C4-2B (cell line): Measurements from ENCODE around the gene USP9Y.

Source experiments
- CTCF ChIP-seq: fragments of 450-650 bp; conservative IDR thresholded peaks from 2 replicates; pipeline ENCODE4 v1.5.1; 2017; ENCODE audit warnings: mild to moderate bottlenecking
- ZFX ChIP-seq: fragments of 450-650 bp; IDR thresholded peaks from 2 replicates; pipeline ENCODE4 v1.6.1; 2017

GRCh38 chrY:12733625-12734024, 32.6 kb downstream of the USP9Y start:
- TF ChIP-seq CTCF (no peak), ZFX (no peak)
